ENCODE measurements around the gene PHACTR1. TPM values are rescaled to one million over a fixed set of nuclear protein-coding genes. Genes with fewer than 3 reads are reported as not detected.

PHACTR1 gene
- polyA plus RNA-seq, 2 of the 4 experiments (the other 2 are of a cell fraction): not detected

DNA sequence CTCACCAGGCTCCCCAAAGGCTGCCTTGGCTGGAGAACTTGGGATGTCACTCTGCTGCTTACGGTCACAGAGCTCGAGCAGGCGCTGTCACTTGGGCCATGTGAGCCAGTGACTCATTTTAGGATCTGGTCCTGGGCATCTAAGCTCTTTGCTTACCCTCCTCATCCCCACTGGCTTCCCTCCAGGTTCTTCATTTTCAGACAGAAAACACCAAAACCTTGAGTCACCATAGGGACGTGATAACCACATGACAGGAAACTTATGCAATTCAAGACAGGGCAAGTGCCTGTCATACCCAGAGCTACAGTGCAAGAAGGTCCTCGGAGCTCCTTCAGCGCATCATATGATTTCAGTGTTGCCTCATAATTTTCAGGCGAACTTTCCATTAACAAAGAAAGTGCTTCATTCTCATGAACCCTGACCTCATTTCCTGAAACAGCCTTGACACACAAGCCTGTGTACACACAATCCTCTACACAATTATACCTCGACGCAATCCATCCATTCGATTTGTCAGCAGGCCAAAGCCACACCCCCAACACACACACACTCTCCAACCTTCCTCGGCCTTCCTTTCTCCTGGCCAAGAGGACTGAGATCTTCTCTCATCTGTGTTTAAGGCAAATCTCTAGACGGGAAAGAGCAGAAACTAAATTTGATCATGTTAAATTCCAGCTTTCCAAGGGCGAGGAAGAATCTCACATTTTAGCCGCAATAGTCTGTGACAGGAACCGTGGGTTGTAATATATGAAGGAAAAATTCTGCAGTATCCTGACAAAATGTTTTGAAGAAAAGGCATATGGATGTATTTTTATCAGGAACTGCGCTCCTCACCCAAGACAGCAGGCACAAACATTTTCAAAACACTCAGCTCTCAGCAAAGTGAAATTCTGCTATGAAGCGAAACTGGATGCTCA is 586.4 kb downstream of the PHACTR1 start (continued):
- no peak for TF ChIP-seq RNF2 (IDR thresholded peaks at IDR 0.05; ENCODE audit: borderline replicate concordance, low read depth)
- no peak for TF ChIP-seq ZC3H11A (IDR thresholded peaks at IDR 0.05)
- TF ChIP-seq TP53 (CRISPR knock-in tag; IDR thresholded peaks at IDR 0.05): no peak
- no peak for TF ChIP-seq RARB (CRISPR knock-in tag; IDR thresholded peaks at IDR 0.05)
- TF ChIP-seq, protein P1, sequence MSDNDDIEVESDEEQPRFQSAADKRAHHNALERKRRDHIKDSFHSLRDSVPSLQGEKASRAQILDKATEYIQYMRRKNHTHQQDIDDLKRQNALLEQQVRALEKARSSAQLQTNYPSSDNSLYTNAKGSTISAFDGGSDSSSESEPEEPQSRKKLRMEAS (IDR thresholded peaks at IDR 0.05): peak; percentile 65
- TF ChIP-seq PBX3 (IDR thresholded peaks at IDR 0.05): no peak
- no peak for TF ChIP-seq TFCP2L1 (CRISPR knock-in tag; IDR thresholded peaks at IDR 0.05)
- TF ChIP-seq, protein P2, sequence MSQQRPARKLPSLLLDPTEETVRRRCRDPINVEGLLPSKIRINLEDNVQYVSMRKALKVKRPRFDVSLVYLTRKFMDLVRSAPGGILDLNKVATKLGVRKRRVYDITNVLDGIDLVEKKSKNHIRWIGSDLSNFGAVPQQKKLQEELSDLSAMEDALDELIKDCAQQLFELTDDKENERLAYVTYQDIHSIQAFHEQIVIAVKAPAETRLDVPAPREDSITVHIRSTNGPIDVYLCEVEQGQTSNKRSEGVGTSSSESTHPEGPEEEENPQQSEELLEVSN (IDR thresholded peaks at IDR 0.05; ENCODE audit: borderline replicate concordance, low read depth): no peak
- no peak for TF ChIP-seq KDM5A (IDR thresholded peaks at IDR 0.05)
- TF ChIP-seq CHD2 (IDR thresholded peaks at IDR 0.05; ENCODE audit: low read length, partially characterized antibody): no peak
- TF ChIP-seq POLR2A (IDR thresholded peaks at IDR 0.05; ENCODE audit: low read length): no peak
- TF ChIP-seq EHF (CRISPR knock-in tag; IDR thresholded peaks at IDR 0.05): no peak
- TF ChIP-seq ZNF302 (CRISPR knock-in tag; IDR thresholded peaks at IDR 0.05): no peak
- TF ChIP-seq HOXB13 (CRISPR knock-in tag; IDR thresholded peaks at IDR 0.05; ENCODE audit: low read depth): no peak
- no peak for TF ChIP-seq ZSCAN20 (CRISPR knock-in tag; IDR thresholded peaks at IDR 0.05)
- no peak for TF ChIP-seq FOXS1 (CRISPR knock-in tag; IDR thresholded peaks at IDR 0.05)
- no peak for TF ChIP-seq HOXA7 (CRISPR knock-in tag; IDR thresholded peaks at IDR 0.05)
- TF ChIP-seq ATOH8 (CRISPR knock-in tag; IDR thresholded peaks at IDR 0.05; ENCODE audit: low read depth): no peak
- no peak for TF ChIP-seq POLR2AphosphoS2 (conservative IDR thresholded peaks at IDR 0.05; ENCODE audit: low read length)
- peak; percentile 93 for TF ChIP-seq JUNB (IDR thresholded peaks at IDR 0.05)
- no peak for TF ChIP-seq HOXB5 (CRISPR knock-in tag; IDR thresholded peaks at IDR 0.05)
- TF ChIP-seq MAZ (IDR thresholded peaks at IDR 0.05; ENCODE audit: borderline replicate concordance, low read depth, low read length): no peak
- peak; percentile 65 for TF ChIP-seq USF2 (IDR thresholded peaks at IDR 0.05)
- TF ChIP-seq FOSB (CRISPR knock-in tag; IDR thresholded peaks at IDR 0.05): no peak
- no peak for TF ChIP-seq EHMT2 (IDR thresholded peaks at IDR 0.05; ENCODE audit: low read depth)
- TF ChIP-seq NR3C1 (IDR thresholded peaks at IDR 0.05): no peak
- TF ChIP-seq MYC (IDR thresholded peaks at IDR 0.05; ENCODE audit: borderline replicate concordance, low read length): no peak

Measured in A549 (cell line).